CD4-positive, alpha-beta T cell treated with Interferon alpha-2 for 1 hour (primary cell): Measurements from ENCODE around the gene DR1.
"Not testable (repeated sequence)": the region's sequence is repeated elsewhere in the genome, so short reads cannot be mapped to it uniquely, and the experiment has no call there.

Source experiments
- DNase-seq, 2 donors: peaks; one replicate each; pipeline ENCODE4 v3.0.0-alpha.2; 2020 to 2022

The DR1 gene

DNA sequence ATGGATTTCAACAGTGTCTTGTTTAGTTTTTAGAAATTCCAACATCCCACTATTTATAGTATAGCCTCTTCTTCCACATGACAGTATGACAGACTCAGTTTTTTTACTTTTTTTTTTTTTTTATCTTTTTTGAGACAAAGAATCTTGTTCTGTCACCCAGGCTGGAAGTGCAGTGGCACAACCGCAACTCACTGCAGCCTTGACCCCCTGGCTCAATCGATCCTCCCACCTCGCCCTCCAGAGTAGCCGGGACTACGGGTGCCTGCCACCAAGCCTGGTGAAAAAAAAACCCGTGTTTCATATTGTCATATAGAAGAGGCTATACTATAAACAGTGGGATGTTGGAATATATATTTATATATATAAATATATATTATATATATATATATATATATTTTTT lies 1.2 kb upstream of the DR1 start:
- DNase-seq: no peak

DNA sequence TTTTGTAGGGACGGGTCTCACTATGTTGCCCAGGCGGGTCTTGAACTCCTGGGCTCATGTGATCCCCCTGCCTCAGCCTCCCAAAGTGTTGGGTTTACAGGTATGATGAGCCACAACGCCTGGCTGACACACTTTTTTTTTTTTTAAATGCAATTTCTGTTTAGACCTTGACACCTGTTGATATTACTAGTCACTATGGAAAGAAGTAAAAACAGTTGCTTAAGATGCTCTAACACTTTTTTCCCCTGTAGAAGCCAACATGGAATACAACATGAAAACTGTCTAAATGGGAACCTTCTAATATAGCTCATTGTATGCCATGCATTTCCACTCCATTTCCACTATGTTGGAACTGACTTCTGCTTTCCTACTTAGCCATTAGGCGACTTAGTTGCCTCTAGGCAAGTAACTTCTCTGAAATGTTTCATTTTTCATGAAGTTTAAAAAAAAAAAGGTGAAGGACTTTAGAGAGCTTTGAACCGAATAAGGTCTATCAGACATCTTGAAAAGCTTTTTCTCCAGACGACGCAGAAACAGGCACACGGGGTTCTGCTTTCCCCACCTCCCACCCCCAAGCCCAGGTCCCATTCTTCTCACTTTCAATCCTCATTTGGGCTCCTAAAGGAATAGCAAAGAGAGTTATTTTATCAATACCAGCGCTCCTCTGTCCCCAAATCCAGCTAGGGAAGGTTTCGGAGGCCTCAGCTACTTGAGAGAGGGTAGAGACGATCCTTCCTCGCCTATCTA lies 648 bp upstream of the DR1 start:
- DNase-seq: no peak

DNA sequence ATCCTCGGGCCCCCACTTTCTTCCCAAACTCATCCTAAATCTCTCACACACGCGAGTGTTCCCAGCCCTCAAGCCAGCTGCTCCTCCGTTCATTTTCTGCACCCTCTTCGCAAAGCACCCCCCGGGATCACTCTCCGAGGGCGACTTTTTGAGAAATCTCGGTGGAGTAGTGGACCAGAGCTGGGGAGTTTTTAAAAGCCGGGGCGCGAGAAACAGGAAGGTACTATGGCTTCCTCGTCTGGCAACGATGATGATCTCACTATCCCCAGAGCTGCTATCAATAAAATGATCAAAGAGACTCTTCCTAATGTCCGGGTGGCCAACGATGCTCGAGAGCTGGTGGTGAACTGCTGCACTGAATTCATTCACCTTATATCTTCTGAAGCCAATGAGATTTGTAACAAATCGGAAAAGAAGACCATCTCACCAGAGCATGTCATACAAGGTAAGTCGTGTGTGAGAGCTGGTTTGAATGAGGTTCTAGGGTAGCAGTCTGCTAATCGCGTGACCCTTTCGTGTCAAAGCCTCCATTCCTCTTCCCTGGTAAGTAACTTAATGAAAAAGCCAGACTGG lies 800 bp downstream of the DR1 start:
- DNase-seq: peak; percentile 14 to 56

DNA sequence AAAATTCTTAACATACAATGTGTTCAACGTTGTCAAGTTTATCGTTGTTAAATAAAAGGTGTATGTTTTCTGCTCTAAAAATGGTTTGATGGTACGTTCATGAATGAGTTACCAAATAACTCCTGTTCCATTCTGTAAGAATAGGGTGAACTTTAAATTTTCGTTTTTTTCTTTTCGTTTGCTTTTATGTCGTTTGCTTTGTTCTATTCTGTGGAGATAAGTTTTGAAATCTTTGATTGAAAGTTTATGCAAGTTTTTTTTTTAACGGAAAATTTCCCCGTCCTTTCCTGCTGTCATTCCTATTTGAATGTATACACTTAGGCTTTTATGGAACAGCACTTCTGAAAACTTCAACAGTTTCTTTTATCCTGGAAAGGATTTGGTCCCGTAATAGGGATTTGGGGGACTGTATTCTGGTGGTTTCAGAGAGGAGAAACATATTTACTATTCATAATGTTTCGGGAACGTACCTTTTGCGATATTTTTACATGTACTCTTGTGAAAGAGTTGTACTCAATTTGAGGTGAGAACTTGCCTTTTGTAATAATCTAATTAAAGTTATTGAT lies 1.7 kb downstream of the DR1 start:
- no peak for DNase-seq

DNA sequence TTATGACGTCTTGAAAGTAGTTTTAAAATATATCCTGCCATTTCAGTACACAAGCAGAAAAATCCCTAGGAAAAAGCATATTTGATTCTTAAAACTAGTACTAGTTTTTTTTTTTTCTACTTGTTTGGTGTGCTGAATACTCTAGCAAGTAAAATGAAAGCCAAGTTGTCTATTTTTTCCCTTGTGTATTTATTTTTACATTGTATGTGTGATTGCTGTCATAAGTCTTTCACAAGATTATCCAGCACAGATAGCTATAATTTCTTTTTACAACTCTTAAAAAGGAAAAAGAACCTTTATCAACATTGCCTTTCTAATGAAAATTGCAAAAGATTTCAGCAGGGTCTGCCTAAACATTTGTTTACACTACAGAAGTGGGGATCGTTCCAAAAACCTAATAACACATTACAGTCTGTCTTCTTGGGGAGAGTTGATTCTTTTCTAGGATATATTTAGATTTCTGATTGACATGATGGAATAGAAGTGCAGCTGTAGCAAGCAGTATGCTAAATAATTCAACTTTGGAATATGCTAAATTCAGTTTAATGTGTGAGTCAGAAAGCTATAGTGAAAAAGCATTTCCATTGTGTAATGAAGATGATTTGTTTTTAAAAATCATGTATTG lies 2.5 kb downstream of the DR1 start:
- no peak for DNase-seq

DNA sequence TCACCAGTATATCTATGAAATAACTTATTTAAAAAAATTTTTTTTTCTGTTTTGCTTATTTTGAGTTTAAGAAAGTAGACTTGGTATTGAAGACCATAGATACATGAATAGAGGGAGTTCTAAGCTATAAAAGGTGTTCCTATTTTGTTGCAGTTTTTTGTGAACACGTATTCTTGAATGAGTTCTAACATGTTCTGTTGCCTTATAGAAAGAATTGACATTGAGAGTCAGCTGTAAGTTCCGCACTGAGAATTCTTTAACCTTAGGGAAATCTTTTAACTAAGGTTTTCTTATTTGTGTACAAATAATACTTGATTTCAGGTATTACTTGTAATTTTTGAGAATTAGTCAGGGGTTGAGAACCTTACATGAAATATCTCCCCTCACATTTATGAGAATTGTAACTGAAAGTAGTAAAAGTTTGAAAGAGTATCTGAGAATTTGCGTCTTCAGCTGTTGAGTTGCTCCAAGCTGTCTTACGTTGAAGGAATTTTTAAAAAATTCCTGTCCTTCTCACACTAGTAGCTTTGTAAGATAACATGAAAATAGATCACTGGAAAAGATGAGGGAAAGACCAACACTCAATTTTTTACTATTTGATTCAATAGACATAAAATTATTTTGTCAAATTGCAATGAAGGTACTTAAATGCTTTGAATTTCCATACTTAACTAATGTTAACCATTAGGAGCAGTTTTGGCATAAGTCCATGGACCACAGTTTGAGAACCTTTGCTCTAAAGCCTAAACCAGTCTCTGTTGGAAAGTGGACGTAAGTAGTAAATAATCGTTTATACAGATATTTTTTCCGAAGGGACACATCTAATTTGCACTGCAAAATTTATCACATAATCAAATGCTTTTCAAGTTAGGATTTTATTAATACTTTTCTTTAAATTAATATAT lies 3.8 kb downstream of the DR1 start:
- DNase-seq: no peak

DNA sequence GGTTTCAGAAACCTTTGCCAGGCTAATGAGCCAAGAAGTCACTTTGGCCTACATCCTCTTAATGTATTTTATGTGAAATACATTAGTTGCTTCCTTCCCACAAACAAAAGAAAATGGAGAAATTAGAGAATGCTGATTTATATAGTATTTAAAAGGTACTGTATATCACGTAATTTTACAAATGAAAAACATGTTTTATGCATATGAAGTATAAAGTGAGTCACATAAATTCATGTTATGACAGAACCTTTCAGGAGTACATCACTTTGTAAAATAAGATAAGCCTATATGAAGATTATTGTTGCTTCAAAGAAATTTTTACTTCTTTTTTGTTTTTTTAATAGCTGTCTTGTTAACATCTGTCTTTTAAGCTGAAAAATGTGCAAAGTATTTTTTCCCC lies 4.6 kb downstream of the DR1 start:
- no peak for DNase-seq

DNA sequence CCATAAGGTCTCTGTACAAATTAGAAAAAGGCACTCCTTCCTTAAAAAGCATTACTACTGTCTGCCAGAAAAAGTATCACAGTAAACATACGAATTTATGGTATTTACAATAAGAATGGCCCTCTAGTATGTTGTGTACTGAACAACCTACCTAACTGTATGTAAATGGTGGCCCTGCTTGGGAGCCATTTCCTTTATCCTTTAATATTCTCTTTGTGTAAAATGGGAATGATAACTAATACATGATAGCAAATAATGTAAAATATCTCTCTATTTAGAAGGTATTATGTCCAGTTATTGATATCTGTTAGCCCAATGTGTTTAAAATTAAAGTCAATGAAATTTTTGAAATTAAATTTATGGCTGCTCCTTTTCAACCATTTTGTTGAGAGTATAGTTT lies 5.2 kb downstream of the DR1 start:
- DNase-seq: no peak

DNA sequence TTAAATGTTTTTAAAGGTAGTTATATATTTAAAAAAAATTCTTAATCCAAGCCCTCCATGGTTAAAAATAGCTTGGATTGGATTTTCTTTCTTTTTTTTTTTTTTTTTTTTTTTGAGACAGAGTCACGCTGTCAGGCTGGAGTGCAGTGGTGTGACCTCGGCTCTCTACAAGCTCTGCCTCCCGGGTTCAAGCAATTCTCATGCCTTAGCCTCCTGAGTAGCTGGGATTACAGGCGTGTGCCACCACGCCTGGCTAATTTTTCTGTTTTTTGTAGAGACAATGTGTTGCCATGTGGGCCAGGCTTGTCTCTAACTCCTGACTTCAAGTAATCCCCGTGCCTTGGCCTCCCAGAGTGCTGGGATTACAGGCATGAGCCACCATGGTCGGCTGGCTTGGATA lies 5.6 kb downstream of the DR1 start:
- DNase-seq: not testable (repeated sequence)

DNA sequence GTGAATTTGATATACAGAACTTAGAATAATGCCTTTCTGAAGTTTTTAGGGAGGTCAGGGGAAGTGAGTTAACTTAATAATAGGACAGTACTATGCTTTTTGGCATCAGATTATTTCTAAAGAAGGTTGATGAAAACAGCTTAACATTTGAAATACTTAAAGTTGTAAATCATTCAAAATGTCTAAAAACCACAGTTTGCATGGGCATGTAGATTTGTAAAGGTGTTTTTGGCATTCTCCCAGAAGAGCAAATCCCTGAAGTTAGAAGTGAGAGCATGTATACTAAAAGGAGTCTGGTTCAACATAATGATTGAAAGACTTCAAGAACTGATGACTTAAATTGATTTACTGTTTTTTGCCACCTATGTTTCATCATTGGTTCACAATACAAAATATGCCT lies 6.7 kb downstream of the DR1 start:
- no peak for DNase-seq

DNA sequence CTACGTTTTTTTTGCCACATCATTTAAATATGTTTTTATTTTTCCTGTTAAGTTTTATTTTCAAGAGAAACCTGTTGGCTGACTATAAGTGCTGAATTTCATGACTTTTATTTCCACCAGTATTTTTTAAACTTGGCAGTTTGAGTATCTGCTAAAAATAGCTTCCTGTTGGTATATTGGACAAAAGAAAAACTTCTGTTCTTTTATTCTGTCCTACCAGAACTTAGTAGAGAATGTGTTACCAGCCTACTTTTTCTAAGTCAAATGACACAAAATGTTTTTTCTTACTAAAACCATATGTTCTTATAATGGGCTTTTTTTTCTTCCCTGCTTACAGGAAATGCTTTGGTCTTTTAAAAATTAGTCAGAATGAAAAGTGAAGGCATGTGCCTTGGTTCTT lies 7.6 kb downstream of the DR1 start:
- DNase-seq: peak in 1 of 2 donors; percentile 41

DNA sequence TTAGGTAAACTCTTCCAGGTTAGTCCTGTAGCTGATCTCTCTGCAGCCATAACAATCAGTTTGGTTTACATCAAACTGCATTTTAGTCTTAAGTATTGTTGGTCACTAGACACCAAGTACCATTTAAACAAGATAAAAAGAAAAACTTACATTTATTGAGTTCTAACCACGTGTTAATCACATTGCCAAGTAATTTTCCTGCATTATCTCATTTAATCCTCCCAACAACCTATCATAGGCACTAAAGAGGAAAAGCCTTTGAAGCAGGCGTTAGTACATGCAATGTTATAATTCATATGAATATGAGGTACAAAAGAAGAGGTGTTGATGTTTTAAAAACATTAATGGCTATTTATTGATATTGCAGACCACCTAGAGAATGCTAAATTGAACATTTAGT lies 9.0 kb downstream of the DR1 start:
- DNase-seq: no peak

DNA sequence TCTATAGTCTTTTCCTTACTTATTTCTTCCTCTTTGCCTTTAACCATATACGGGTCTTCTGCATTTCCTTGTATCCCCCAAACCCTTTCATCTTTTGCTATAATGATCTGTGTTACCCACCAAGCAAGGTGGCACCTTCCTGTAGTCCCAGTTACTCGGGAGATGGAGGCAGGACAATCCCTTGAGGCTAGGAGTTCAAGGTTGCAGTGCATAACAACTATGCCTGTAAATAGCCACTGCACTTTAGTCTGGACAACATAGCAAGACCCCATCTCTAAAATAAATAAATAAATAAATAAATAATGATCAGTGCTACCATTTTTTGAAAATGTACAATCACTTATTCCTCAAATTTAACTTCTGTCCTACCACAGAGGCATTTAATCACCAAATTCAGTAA lies 11.5 kb downstream of the DR1 start:
- no peak for DNase-seq

DNA sequence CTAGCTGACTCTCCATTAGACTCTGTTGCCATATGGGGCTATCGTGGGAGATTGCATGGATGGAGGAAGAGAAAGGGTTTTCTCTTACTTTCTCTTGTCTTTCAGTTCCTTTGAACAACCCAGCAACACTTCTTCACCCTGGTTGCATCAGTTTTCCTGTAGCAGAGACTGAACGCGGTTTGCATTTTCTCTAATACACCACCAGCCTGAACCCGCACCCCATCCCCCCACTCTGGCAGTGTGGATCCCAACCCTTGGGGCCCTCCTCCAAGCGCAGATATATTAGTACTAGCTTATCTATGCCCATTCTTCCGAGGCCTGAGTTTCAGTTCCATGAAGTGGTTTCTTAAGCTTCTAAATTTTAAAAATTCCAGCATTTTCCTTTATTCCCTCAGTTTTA lies 12.6 kb downstream of the DR1 start:
- no peak for DNase-seq

DNA sequence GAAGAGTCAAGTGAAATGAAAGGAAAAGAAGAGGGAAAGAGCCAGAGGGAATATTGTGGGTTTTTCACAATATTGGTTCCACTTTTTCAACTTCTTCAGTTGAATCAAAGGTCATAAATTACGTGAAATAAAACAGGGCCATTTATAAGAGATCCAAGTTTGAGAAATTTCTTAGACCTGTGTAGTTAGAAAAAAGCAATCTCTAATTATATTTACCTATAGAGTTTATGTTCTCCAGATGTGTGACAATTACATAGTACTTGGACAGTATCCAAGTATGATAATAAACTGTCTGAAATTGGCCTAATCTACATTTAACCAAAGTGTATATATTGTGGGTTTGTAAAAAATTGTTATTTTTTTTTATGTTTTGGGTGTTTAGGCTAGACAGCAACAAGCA lies 14.4 kb downstream of the DR1 start:
- no peak for DNase-seq

DNA sequence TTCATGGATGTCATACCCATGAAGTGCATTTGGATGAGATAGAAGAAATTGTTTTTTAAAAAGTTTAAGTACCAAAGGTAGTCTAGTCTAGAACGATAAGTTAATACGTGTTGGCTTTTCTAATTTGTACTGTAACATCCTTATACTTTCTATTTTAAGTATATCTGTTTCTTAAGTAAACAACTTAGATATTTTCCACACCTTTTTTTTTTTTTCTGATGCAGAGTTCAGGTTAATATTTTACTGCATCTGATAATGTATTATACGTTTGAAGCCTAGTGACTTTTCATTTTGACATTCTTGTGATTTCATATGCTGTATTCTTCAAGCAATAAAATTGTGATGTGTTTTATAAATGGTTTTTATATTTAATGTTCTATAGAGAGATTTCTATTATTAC lies 16.5 kb downstream of the DR1 start:
- DNase-seq: no peak

DNA sequence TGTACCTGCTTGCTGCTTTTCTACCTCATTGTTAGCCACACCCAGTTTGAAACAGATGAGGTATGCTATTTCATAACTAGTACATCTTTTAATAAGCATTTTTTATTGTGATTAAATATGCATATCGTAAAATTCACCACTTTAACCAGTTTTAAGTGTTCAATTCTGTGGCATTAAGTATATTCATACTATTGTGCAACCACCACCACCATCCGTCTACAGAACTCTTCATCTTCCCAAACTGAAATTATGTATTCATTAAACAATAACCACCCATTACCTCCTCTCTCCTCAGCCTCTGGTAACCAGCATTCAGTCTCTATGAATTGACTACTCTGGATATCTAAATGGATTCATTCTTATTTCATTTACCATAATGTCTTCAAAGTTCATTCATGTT lies 20.1 kb downstream of the DR1 start:
- DNase-seq: no peak

DNA sequence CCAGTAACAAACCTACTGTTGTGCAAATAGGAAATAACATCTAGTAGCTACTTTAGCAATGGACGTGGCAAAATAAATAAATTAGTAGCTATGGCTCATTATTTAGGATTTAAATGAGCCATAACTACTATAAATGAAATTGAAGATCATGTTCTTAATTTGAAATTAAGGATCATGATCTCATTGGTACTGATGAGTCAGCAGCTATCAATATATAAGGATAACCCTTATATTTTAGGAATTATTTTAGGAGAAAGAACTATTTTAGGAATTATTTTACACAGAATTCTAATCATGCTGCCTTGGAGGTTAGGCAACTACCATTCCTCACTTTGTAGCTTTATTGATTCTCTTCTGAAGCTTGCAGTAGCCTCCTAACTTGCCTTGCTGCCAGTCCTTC lies 24.0 kb downstream of the DR1 start:
- DNase-seq: no peak

DNA sequence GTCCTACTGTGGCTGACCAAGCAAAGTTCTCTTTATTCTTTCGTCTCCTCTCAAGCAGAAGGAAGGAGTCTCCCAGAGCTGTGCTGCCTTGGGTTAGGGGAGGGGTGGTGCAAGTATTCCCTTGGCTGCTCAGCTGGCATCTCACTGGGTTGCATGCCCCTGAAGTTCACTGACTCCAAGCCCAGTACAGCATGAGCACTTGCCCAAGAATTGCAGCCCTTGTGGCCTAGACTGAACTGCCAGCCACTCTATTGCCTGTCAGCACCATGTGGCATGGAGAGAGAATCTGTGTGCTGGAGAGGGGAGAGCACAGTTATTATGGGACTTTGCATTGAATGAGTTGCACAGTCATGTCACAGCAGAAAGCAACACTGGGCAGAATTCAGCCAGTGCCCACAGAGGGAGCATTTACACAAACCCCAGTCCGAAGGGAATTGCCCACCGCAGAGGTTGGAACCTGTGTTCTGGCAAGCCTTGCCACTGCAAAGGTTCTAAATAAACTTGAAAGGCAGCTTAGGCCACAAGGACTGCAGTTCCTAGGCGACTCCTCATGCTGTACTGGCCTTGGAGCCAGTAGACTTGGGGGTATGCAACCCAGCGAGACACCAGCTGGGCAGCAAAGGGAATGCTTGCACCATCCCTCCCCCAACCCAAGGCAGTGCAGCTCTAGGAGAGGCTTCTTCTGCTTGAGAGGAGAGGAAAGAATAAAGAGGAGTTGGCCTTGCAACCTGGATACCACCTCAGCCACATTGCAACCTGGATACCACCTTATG lies 28.8 kb downstream of the DR1 start:
- no peak for DNase-seq

DNA sequence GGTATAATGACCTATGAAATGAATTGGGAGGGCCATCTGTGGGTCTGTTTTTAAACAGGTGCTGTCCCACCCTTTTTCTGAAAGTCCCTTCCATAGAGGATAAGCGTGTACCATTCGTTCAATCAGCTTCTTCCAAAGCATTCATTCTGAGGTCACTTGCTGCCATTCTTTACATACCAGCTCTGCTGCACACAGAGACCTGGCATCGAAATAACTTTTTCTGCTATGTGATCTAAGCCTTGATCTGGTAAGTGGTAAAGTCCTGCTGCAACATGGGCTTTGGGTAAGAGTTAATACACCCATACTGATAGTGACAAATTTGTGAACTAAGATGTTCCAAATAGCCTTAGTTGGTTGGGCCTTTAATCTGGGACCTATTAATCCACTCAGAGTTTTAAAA lies 38.9 kb downstream of the DR1 start:
- DNase-seq: no peak

DNA sequence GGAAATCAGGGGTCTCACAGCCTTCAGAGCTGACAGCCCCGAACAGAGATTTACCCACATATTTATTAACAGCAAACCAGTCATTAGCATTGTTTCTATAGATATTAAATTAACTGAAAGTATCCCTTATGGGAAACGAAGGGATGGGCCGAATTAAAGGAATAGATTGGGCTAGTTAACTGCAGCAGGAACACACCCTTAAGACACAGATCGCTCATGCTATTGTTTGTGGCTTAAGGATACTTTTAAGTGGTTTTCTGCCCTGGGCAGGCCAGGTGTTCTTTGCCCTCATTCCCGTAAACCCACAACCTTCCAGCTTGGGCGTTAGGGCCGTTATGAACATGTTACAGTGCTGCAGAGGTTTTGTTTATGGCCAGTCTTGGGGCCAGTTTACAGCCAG lies 40.6 kb downstream of the DR1 start:
- DNase-seq: not testable (repeated sequence)

DNA sequence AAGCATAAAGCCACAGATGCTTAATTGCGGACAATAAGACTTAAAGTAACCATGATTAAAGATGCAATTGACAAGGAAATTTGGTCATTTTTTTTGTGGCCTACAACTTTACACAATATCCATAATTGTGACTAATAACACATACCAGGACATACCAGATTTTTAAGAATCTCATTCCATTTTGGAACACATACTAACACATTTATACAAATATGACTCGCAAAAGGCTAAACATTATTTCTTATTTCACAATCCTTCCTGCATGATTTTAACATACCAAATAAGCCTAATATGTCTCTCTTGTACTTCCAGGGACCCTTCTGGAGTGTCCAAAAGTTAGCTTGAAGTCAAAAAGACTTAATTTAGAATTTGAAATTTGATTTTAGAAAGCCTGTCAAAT lies 48.8 kb downstream of the DR1 start:
- DNase-seq: no peak
